T follicular helper cell (primary cell): ENCODE results near the gene RAB1B.

Experiments used
- DNase-seq: peaks from one replicate; pipeline ENCODE4 v3.0.0-alpha.2; 2020; ENCODE audit warnings: low read depth

Gene RAB1B

GRCh38 chr11:66322732-66323427 is 54.4 kb downstream of the RAB1B start:
- DNase-seq: no peak

GRCh38 chr11:66323684-66324083 is 55.2 kb downstream of the RAB1B start:
- DNase-seq: no peak

DNA sequence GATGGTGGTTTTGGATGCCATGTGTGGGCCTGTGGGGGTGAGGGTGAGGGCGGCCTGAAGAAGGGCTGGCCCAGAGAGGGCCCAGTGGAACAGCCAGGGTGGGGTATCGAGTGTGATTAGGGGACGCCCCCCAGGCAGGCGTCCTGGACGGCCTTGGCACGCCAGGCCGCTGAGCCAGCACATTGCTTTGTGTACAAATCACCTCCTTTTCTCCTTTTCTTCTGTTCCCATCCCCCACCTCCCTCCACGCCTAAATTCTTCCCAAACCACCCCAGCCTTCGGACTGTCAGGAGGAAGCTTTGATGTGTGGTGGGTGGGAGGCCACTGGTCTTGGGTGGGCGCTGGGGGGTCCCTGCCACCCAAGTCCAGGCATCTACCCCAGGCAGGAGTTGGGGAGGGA is 56.2 kb downstream of the RAB1B start:
- DNase-seq: no peak

DNA sequence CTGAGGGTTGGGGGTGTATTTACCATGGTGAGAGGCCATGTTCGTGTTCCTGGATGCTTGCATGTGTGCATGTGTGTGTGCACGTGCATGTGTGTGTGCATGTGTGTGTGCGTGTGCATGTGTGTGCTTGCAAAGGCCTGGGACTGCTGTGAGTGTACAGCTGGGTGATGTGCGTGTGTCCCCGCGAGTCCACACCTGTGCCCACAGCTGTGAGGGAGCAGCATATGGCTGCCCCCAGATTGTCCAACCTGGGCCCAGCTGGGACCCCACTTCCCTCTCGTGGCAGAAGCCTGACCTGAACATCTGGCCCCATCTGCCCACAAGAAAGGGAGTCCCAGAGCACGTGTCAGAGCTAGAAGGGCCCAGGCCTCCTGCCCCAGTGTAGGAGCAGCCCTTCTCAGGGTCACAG is 56.8 kb downstream of the RAB1B start:
- DNase-seq: no peak

GRCh38 chr11:66326261-66327111 is 58.0 kb downstream of the RAB1B start:
- DNase-seq: no peak
